GOT3 (cell line): ENCODE measurements around the gene GNG7.
"Not testable (repeated sequence)": the region's sequence is repeated elsewhere in the genome, so short reads cannot be mapped to it uniquely, and the experiment has no call there.

Experiments used
- DNase-seq: peaks from one replicate; lab custom pipeline; 2025; ENCODE audit warnings: mixed read lengths; lab: John Stamatoyannopoulos, UW

Gene GNG7

GRCh38 chr19:2507109-2507508 is 195.4 kb downstream of the GNG7 start:
- DNase-seq = no peak

- DNase-seq = not testable (repeated sequence)
These were observed 195.8 kb downstream of the GNG7 start for GRCh38 chr19:2506656-2507055.

GRCh38 chr19:2503521-2504109 is 198.9 kb downstream of the GNG7 start:
- no peak for DNase-seq

GRCh38 chr19:2500841-2501261 is 201.6 kb downstream of the GNG7 start:
- DNase-seq = no peak

- no peak for DNase-seq
These were observed 202.3 kb downstream of the GNG7 start for GRCh38 chr19:2500156-2500555.

GRCh38 chr19:2497186-2497585 is 205.3 kb downstream of the GNG7 start:
- no peak for DNase-seq

GRCh38 chr19:2495651-2496316 is 206.7 kb downstream of the GNG7 start:
- no peak for DNase-seq

- peak; percentile 48 for DNase-seq
These were observed 207.3 kb downstream of the GNG7 start for GRCh38 chr19:2495130-2495641.

GRCh38 chr19:2494447-2495129 is 207.9 kb downstream of the GNG7 start:
- DNase-seq = peak; percentile 36

- no peak for DNase-seq
These were observed 208.4 kb downstream of the GNG7 start for GRCh38 chr19:2494084-2494446.

GRCh38 chr19:2493448-2493847 is 209.0 kb downstream of the GNG7 start:
- not testable (repeated sequence) for DNase-seq

- DNase-seq = no peak
These were observed 209.6 kb downstream of the GNG7 start for GRCh38 chr19:2492870-2493269.

- no peak for DNase-seq
These were observed 211.2 kb downstream of the GNG7 start for GRCh38 chr19:2491130-2491801.

- no peak for DNase-seq
These were observed 211.8 kb downstream of the GNG7 start for GRCh38 chr19:2490659-2491058.

- DNase-seq = no peak
These were observed 213.4 kb downstream of the GNG7 start for GRCh38 chr19:2488942-2489731.

- no peak for DNase-seq
These were observed 214.0 kb downstream of the GNG7 start for GRCh38 chr19:2488405-2488941.

- DNase-seq = no peak
These were observed 214.7 kb downstream of the GNG7 start for GRCh38 chr19:2487842-2488241.

- no peak for DNase-seq
These were observed 215.4 kb downstream of the GNG7 start for GRCh38 chr19:2487090-2487489.

- no peak for DNase-seq
These were observed 217.1 kb downstream of the GNG7 start for GRCh38 chr19:2485428-2485827.

GRCh38 chr19:2484178-2484937 is 218.1 kb downstream of the GNG7 start:
- no peak for DNase-seq
